ENCODE data around the gene PHF2.
A peak's percentile ranks its signal among the peaks of the same experiment; 100 is the strongest.

PHF2 gene

DNA sequence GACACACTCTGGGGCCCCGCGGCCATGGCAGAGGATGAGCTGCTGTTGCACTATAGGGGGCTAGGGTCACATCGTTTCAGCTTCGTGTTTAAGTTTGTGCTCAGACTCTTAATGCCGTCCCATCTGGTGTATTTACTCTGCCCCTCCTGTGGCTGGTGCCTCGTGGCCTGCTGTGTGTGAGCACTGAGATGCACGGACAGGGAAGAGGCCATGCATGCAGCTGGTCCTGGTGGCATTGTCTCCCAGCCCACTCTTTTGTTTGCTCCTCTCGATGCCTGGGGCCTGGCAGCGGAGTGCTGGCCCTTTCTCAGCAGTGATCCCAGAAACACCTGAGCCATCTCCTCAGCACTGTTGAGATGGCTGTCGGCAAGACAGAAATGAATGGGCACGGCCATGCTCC, 30.0 kb upstream of the PHF2 start:
- TF ChIP-seq, protein P1, sequence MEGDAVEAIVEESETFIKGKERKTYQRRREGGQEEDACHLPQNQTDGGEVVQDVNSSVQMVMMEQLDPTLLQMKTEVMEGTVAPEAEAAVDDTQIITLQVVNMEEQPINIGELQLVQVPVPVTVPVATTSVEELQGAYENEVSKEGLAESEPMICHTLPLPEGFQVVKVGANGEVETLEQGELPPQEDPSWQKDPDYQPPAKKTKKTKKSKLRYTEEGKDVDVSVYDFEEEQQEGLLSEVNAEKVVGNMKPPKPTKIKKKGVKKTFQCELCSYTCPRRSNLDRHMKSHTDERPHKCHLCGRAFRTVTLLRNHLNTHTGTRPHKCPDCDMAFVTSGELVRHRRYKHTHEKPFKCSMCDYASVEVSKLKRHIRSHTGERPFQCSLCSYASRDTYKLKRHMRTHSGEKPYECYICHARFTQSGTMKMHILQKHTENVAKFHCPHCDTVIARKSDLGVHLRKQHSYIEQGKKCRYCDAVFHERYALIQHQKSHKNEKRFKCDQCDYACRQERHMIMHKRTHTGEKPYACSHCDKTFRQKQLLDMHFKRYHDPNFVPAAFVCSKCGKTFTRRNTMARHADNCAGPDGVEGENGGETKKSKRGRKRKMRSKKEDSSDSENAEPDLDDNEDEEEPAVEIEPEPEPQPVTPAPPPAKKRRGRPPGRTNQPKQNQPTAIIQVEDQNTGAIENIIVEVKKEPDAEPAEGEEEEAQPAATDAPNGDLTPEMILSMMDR (IDR thresholded peaks at IDR 0.05): no peak
- Histone ChIP-seq H3K4me3 (ENCODE audit: low read depth in 1 of 2, low read length in 1 of 2) (no peak overlapping the region), H3K36me3 (peaks cover 91% of the 10 kb centered on the region), H3K9me3 (no peaks in the 10 kb centered on the region), H3K27ac (no peak overlapping the region), H3K27me3 (no peaks in the 10 kb centered on the region), H3K4me1 (ENCODE audit: control insufficient read depth in 1 of 2, insufficient read depth in 1 of 2, low read depth in 1 of 2, low read length in 1 of 2) (no peaks in the 10 kb centered on the region)

DNA sequence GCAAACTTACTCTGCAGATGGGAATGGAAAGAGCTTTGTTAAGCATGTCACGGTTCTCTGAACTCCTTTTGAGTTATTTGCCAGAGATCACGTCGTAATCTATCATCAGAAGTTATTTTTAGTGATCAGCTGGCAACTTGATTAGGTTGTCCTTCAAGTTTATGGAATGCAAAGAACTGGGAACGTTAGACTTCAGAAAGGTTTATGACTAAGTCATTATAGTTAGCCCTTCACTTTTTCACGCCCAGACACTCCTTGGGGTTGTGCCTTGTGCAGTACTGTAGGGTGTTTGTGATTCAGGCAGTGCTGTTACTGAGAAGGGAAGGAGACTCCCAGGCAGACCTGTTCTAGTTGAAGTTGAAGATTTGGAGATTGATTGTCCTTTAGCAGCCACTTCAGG, 26.8 kb upstream of the PHF2 start:
- H3K36me3 ChIP-seq: peaks cover 90% of the 10 kb centered on the region
- no peaks in the 10 kb centered on the region for H3K4me1 ChIP-seq (ENCODE audit: control insufficient read depth in 1 of 2, insufficient read depth in 1 of 2, low read depth in 1 of 2, low read length in 1 of 2)
- TF ChIP-seq, protein P1 (IDR thresholded peaks at IDR 0.05): no peak
- no peaks in the 10 kb centered on the region for H3K9me3 ChIP-seq
- H3K4me3 ChIP-seq (ENCODE audit: low read depth in 1 of 2, low read length in 1 of 2): no peak overlapping the region
- H3K27me3 ChIP-seq: no peaks in the 10 kb centered on the region
- no peak overlapping the region for H3K27ac ChIP-seq

DNA sequence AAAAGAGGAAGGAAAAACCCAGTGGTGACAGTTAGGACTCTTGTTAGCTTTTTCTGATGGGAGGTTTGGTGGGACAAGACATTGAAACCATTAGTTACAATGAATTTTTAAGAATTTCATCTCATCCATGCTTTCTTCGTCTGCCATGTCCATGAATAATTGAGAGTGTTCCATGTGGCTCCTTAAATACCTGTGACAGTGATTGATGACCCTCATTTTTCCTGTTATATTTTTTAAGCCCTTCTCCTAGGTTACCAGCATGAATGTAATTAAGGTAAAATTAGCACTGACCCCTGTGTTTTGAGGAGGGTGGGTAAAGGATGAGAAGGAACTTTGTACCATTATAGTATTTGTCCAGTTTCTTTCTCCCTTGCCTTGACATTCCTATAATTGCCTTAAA, 23.5 kb upstream of the PHF2 start:
- TF ChIP-seq, protein P1 (IDR thresholded peaks at IDR 0.05): no peak
- Histone ChIP-seq H3K27ac (peak overlapping the region; percentile 26), H3K36me3 (peaks cover 92% of the 10 kb centered on the region), H3K4me1 (ENCODE audit: control insufficient read depth in 1 of 2, insufficient read depth in 1 of 2, low read depth in 1 of 2, low read length in 1 of 2) (no peaks in the 10 kb centered on the region), H3K9me3 (no peaks in the 10 kb centered on the region), H3K27me3 (no peaks in the 10 kb centered on the region), H3K4me3 (ENCODE audit: low read depth in 1 of 2, low read length in 1 of 2) (no peak overlapping the region)

DNA sequence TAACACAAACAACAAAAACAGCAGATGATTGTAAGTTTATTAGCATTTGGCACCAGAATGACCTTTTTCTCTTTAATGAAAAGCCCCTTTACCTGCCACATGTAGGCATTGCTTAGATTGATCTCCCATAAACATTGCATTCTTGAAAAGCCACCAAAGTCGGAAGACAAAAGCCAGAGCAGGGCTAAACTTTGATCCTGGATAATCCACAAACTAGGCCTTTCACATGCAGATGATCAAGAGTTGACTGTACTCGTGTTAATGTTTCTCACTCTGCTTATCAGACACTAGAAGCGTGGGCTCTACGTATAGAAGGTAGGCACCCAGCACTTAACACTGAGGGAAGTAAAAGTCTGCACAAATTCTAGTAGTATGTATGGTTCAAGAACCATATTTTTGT, 21.0 kb upstream of the PHF2 start:
- TF ChIP-seq, protein P1 (IDR thresholded peaks at IDR 0.05): no peak
- no peak overlapping the region for H3K4me3 ChIP-seq (ENCODE audit: low read depth in 1 of 2, low read length in 1 of 2)
- H3K4me1 ChIP-seq (ENCODE audit: control insufficient read depth in 1 of 2, insufficient read depth in 1 of 2, low read depth in 1 of 2, low read length in 1 of 2): no peaks in the 10 kb centered on the region
- no peaks in the 10 kb centered on the region for H3K27me3 ChIP-seq
- peaks cover 92% of the 10 kb centered on the region for H3K36me3 ChIP-seq
- peaks cover 3% of the 10 kb centered on the region for H3K9me3 ChIP-seq
- no peak overlapping the region for H3K27ac ChIP-seq

DNA sequence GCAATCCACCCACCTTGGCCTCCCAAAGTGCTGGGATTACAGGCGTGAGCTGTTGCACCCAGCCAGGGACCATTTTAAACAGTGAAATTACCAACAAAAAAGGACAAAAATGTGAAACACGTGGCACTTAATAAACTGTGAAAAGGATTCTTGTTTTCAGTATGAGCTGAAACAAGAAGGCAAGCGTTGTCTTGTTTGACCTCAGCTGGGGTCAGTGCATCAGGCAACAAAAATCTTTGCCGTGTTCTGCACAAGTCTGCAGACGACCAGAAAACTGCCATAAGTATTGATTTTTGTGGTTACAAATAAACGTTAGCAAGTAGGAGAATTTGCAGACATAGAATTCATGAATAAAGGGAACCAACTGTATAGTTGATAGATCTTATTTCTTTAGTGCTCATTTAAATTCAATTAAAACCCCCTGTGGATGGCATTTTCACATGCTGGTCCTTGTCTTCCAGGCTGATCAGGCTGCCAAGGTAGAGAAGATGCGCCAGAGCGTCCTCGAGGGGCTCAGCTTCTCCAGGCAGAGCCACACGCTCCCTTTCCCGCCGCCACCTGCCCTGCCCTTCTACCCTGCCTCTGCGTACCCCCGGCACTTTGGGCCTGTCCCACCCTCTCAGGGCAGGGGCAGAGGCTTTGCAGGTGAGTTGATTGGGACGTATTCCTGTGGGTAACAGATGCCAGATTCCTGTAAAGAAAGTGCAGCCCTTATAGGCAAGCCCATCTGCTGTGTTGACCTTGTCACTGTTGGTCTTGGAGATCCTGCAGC, 18.8 kb upstream of the PHF2 start:
- Histone ChIP-seq H3K27ac (no peak overlapping the region), H3K9me3 (peaks cover 3% of the 10 kb centered on the region), H3K4me3 (ENCODE audit: low read depth in 1 of 2, low read length in 1 of 2) (no peak overlapping the region), H3K27me3 (no peaks in the 10 kb centered on the region), H3K4me1 (ENCODE audit: control insufficient read depth in 1 of 2, insufficient read depth in 1 of 2, low read depth in 1 of 2, low read length in 1 of 2) (no peaks in the 10 kb centered on the region), H3K36me3 (peaks cover 96% of the 10 kb centered on the region)
- TF ChIP-seq, protein P1 (IDR thresholded peaks at IDR 0.05): no peak
